Breast epithelium (tissue), 3 donors: ENCODE results near the gene ERICH3.

Experiments used
- CTCF ChIP-seq, 3 donors: fragments of 450-650 bp; IDR thresholded peaks; one replicate each; pipeline ENCODE4 v1.5.1; 2016 to 2017; ENCODE audit warnings: antibody characterized with exemption in 3 of 3, mild to moderate bottlenecking in 3 of 3, moderate library complexity in 3 of 3
- POLR2A ChIP-seq: fragments of 450-650 bp; IDR thresholded peaks from one replicate; pipeline ENCODE4 v1.6.1; 2016; ENCODE audit warnings: antibody characterized with exemption, mild to moderate bottlenecking, moderate library complexity

- TF ChIP-seq CTCF (IDR thresholded peaks at IDR 0.05) (no peak), POLR2A (no peak)
Observed at GRCh38 chr1:74526708-74527107, 146.9 kb downstream of the ERICH3 start.
